GM18873 (cell line): ENCODE measurements around the gene MAJIN.
"Not testable (repeated sequence)": the region's sequence is repeated elsewhere in the genome, so short reads cannot be mapped to it uniquely, and the experiment has no call there.

Experiments used
- ATAC-seq: cut with Tn5 transposase; IDR thresholded peaks from one replicate; pipeline ENCODE4 v1.9.1; 2021; ENCODE audit warnings: mild to moderate bottlenecking, moderate library complexity, moderate number of reproducible peaks; ENCODE audit not compliant: unreplicated experiment, low FRiP score

The MAJIN gene

DNA sequence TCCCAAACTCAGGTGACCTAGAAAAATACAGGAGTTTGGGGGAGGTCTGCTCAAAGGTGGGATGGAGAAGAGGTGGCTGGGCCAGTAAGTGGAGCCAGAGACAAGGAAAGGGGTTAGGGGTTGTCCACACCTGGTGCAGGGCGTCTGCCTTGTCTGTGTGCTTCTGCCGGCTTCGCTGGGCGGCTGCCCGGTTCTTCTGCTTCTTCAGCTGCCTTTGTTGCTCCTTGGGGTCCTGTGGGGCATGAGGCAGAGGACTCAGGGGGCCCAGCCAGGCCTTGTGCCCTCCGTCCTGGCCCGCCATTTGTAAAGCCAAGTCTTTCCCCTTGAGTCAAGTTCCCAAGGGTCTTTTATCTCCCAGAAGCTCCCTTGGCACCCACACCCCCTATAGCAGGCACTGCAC, 22.4 kb upstream of the MAJIN start:
- ATAC-seq, result no peak

- no peak for ATAC-seq
These were observed 18.5 kb upstream of the MAJIN start for GRCh38 chr11:64990222-64990923.

GRCh38 chr11:64989416-64989815, 17.5 kb upstream of the MAJIN start:
- no peak for ATAC-seq

DNA sequence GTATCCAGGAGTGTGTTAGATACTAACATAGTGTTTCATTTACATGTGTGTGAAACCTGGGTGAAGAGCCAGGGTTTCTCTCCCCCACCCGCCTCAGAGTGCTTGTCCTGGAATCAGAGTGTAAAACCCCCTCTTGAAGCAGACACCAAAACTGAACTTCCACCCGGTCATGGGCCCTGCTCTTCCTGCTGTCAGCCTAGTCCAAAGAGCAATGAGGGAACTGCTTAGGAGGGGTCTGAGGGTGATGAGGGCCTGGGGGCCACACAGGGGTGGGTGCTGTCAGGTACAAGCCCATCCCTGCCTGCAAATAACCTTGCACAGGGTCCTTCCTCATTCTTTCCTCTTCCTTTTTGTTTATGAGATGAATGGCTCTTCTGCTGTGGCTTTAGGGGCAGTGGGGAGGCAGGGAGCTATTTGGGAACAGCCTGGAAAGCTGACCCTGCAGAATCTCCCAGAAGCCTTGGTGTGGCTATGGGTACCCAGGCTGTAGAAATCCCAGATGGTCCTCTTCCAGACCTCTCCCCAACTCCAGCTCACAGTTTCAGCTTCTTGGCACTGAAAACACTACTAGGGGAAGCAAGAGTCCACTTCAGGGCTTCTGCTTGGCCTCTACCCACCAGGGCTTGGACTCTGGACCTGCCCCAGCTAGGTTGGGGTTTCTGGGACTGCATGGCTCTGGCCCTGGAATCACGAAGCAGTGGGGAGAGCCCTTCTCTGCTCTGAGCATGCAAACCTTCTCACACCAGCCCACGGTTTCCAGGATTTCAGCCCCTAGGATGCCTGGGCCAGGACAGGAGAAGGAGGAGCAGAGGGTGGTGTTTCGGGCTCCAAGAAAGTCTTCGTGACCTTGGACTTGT, 16.3 kb upstream of the MAJIN start:
- ATAC-seq, result no peak

DNA sequence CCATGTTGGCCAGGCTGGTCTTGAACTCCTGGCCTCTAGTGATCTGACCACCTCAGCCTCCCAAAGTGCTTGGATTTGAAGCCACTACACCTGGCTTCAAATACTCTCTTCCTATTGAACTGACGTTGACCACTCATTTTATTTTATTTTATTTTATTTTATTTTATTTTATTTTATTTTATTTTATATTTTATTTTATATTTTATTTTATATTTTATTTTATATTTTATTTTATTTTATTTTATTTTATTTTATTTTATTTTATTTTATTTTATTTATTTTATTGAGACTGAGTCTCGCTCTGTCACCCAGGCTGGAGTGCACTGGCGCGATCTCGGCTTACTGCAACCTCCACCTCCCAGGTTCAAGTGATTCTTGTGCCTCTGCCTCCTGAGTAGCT, 11.4 kb upstream of the MAJIN start:
- ATAC-seq, result not testable (repeated sequence)

GRCh38 chr11:64976651-64977050, 4.7 kb upstream of the MAJIN start:
- no peak for ATAC-seq

- ATAC-seq, result no peak
These were observed 2.2 kb upstream of the MAJIN start for GRCh38 chr11:64974124-64974523.

DNA sequence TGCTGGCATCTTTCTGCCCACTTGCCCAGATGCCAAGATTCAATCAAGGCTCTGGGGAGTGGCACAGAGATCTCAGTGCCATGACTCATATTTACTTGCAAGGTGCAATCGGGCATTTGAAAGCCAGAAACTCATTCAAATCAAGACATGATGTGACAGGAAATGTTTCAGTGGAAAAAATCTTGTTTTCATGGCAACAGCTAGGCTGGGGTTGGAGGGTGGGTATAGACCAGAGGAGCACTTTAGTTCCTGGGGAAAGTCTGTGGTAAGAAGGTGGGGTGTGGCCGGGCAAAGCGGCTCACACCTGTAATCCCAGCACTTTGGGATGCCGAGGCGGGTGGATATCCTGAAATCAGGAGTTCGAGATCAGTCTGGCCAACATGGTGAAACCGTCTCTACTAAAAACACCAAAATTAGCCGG, 1.2 kb downstream of the MAJIN start:
- no peak for ATAC-seq

GRCh38 chr11:64969209-64969608, 2.7 kb downstream of the MAJIN start:
- no peak for ATAC-seq

GRCh38 chr11:64967375-64967774, 4.5 kb downstream of the MAJIN start:
- no peak for ATAC-seq

DNA sequence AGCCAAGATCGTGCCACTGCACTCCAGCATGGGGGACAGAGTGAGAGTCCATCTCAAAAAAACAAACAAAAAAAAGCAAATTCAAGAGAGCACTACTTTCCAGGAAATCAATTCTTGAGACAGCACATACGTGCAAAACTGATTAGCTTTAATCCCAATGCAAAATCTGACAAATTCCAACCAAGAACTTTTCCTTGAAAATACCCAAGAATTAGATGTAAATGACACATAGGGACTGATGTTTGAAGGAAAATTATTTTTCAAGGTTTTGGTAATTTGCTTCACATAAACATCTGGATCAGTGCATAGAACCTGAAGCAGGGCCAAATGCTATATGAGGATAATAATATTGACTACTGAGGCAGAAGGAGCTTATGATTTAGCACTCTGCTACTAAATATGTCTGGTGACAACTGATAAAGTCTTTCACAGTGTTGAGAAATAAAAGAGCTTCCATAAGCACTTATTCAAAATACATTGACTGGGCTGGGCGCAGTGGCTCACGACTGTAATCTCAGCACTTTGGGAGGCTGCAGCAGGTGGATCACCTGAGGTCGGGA, 8.8 kb downstream of the MAJIN start:
- ATAC-seq, result no peak

GRCh38 chr11:64960719-64961118, 11.2 kb downstream of the MAJIN start:
- ATAC-seq, result no peak

GRCh38 chr11:64959498-64959897, 12.4 kb downstream of the MAJIN start:
- ATAC-seq, result no peak

- no peak for ATAC-seq
These were observed 17.7 kb downstream of the MAJIN start for GRCh38 chr11:64954201-64954600.

DNA sequence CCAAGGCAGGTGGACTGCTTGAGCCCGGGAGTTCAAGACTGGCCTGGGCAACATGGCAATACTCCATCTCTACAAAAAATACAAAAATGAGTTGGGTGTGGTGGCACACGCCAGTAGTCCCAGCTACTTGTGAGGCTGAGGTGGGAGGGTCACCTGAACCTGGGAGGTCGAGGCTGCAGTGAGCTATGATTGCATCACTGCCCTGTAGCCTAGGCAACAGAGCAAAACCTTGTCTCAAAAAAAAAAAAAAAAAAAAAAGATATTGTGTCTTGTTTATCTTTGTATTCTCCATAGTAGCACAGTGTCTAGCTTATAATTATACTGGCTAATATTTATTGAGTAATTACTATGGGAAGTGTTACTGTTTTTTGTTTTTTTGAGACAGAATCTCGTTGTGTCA, 20.4 kb downstream of the MAJIN start:
- no peak for ATAC-seq

GRCh38 chr11:64947208-64947814, 24.6 kb downstream of the MAJIN start:
- ATAC-seq, result no peak

DNA sequence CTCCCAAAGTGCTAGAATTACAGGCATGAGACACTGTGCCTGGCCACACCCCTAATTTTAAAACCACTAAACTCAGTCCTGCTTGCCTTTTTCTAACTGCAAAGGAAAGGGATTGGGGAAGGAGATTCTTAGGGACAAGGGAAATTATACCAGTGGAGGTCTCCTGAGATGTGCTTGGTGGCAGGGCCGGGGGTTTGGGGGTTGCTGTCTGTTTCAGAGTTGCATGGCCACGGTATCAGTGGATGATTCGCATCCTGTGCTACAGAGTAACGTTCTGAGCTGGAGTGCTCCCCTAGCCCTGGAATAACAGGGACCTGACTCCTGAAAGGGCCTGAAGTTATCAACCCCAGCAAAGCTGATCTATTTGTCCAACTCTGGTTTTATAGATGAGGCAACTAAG, 35.4 kb downstream of the MAJIN start:
- ATAC-seq, result no peak

DNA sequence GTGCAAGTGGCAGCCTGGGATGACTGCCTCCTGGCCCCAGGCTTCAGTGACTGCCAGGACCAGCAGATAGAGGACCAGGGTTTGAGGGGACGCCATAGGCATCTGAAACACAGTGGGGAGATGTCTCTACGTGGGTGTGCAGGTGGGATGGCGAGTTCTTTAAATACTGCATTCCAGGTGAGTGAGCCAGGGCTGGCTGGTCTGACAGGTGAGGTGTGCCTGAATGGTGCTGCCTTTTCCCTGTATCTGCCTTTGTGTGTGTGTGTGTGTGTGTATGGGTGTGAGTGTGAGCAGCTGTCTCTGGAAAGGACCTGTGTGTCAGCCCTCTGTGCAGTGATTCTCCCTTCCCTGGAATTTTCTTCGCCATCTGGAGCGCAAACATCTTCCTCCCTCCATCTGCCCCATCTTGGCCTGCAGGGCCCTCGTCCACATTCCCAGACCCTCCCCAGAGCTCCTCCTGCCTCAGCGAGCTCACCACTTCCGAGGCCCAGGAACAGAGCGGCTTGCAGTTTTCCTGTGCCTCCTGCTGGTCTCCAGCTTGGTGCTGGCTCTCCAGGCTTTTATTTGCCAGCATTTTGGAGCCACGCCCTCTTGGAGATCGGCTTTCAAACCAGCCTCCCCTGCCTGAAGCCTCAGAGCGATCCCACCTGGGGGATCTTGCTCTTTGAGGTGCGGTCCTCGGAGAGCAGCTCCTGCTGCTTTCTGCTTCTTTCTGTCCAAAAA, 36.4 kb downstream of the MAJIN start, which contains the start of gene GPHA2:
TSS of gene GPHA2 (minus strand) at position 535 of the 723 bp plus-strand sequence. CDS start at position 102, 433 bp downstream.
- ATAC-seq, result no peak

- ATAC-seq, result no peak
These were observed 37.1 kb downstream of the MAJIN start for GRCh38 chr11:64934682-64935358.
